Activated T-cell treated with anti-CD3 and anti-CD28 coated beads, Interleukin-2, amount 50 U/mL, for 48 hours (primary cell): ENCODE results near the gene FAM83E.
A peak's percentile ranks its signal among the peaks of the same experiment; 100 is the strongest.

ENCODE experiments used
- DNase-seq, 2 experiments: peaks; one replicate each; pipeline ENCODE4 v3.0.0-alpha.2; 2020

FAM83E gene

DNA sequence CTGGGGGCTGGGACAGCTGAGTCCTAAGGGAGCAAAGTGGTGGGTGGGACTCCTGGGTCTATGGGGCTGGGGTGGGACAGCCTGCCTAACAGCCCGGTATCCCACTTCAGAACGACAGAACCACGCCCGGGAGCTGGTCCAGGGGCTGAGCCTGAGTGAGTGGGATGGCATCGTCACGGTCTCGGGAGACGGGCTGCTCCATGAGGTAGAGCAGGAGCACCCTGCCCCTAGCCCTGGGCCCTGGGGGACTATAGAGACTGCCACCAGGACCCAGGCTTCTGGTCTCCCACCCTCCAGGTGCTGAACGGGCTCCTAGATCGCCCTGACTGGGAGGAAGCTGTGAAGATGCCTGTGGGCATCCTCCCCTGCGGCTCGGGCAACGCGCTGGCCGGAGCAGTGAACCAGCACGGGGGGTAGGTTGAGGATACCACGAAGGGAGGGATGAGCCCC is 13.0 kb upstream of the FAM83E start:
- DNase-seq, result no peak

DNA sequence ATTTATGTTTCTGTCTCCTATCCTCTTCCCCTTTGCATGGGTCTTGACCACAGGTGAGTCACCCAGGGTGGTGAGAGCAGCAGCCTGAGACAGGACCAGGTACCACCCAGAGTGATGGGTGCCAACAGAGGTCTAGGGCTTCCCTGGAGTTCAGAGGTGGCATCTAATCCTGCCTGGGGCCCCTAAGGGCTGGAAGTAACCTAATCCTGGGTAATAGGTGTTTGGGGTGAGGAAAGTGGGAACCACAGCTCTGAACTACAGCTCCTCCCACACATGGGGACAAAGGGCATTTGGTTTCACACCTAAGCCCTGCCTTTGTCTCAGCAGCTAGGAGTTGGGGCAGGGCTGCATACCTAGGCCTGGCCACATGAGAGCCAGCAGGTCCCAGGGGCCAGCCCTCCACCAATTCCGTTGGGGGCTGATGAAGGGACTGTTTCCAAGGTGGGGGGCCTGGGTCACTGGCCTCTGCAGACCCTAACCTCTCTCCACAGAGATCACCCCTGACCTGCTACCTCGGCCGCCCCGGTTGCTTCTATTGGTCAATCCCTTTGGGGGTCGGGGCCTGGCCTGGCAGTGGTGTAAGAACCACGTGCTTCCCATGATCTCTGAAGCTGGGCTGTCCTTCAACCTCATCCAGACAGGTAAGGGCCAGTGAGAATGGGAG is 12.5 kb upstream of the FAM83E start:
- peak in 1 of 2 experiments; percentile 65 for DNase-seq

DNA sequence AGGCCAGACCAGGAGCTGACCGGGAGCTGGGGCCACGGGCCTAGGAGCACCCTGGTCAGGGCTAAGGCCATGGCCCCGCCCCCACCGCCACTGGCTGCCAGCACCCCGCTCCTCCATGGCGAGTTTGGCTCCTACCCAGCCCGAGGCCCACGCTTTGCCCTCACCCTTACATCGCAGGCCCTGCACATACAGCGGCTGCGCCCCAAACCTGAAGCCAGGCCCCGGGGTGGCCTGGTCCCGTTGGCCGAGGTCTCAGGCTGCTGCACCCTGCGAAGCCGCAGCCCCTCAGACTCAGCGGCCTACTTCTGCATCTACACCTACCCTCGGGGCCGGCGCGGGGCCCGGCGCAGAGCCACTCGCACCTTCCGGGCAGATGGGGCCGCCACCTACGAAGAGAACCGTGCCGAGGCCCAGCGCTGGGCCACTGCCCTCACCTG is 11.0 kb upstream of the FAM83E start:
- no peak for DNase-seq

DNA sequence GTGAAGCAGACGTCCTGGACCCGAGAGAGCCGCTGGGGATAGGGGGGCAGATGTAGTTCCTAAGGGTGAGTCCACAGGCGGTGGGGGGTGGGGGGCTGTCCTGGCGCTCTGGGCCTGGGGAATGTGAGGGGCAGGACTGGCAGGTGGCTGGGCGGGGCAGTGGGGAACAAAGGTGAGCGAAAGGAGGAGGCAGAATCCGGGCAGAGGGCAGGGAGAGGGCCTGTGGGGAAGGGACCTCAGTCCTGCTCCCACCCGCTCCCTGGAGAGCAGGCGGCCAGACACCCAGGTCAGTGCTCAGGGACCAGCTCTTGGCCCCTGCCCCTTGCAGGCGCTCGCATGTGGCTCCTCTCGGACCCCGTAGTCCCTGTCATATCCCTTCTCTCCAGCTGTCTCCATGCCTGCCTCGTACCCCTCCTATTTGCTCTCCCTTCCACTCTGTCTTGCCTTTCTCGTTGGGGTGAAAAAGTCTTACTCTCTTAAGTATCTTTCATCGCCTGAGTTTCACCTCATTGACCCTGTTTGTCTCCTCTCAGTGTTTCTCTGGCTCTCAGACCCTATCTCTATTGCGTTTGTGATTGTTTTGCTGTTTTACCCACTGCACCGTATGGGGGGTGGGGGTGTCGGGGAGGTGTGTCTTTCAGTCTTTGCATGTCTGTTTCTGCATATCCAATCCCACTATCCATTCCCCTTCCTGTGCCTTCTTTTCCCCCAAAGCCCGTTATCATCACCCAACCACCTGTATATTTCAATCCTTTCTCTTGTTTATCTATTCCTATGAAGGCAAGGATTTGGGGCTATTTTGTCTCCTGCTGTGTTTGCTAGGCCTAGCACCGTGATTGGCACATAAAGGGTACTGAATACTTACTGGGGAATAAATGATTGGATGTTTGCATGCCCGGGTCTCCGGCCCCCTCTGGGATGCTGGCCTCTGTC is 10.2 kb upstream of the FAM83E start:
- DNase-seq, result no peak

DNA sequence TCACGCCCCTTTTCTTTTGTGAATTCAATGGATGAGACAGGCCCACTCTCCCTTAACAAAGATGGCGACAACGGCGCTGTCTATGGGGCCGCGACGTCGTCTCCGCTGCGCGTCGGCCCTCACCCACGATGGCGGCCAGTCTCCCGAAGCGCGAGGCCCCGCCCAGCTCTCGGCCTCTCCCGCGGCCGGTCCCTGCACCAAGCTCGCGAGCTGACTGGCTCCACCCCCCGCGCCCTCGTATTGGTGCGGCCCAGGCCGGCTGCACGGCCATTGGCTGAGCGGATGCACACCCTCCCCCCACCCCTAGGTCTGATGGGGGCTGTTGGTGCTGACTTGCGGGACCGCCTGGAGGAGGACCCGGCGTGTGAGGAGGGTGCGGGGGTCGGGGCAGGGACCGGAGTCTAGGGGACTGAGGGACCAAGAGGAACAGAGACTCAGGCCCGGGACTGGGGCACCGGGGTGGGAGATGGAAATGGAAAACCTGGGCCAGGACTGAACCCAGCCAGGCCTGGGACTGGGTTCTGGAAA is 9.3 kb upstream of the FAM83E start:
- DNase-seq, result peak; percentile 98 to 99

DNA sequence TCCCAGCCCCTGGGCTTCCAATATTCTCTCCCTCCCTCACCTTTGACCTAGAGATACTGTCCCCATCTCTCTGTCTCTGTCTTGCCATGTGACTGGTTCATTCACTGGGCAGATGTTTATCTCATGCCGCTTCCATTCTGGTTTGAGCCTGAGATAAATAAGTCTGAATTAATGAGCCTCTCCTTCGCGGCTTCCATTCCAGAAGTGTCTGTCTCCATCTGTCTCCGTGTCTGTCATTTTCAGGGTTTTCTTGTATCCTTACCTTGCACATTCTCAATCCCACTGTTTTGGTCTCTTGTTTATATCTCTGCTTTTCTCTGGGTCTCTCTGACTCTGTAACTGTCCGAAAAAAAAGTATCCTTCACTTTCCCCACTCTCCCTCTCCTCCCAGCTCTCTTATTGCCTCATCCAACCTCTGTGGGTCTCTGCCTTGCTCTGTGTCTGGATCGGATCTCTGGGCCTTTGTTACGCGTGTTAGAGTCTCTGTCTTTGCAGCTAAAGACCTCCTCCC is 8.7 kb upstream of the FAM83E start:
- DNase-seq, result no peak

DNA sequence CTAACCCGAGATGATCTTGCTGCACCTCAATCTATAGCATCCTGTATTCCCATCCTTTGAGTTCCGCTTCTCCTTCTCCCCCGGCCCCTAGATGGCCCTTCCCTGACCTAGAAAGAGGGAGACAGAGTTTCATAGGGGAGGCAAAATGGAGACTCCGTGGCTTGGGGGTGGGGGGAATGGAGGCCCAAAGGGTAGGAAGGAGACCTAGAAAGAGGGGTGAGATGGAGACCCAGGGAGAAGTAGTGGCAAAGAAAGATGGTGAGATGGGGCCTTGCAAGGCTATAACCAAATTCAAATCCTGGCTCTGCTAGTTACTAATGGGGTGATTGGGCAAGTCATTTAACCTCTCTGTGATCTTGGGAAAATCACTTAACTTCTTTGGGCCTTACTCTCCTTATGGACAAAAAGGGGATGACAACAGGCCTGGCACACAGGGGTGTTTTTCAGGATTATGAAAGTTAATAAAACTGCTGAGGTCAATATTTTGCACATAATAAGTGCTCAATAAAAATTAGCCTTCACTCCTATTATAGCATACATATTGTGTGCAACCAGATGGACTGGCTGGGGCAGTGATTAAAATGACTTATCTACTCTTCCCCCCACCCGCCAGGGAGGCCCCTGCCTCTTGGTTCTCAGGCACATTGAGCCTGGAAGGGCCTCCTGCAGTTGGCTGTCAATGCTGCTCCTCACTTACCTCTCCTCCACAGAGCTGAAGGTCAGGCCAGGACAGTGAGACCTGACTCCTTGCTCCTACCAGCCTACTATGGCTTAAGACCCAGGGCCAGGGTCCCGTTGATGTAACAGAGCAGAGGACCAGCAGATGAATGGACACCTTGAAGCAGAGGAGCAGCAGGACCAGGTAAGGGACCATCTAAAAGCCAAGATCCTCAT is 5.1 kb upstream of the FAM83E start:
- DNase-seq, result no peak

DNA sequence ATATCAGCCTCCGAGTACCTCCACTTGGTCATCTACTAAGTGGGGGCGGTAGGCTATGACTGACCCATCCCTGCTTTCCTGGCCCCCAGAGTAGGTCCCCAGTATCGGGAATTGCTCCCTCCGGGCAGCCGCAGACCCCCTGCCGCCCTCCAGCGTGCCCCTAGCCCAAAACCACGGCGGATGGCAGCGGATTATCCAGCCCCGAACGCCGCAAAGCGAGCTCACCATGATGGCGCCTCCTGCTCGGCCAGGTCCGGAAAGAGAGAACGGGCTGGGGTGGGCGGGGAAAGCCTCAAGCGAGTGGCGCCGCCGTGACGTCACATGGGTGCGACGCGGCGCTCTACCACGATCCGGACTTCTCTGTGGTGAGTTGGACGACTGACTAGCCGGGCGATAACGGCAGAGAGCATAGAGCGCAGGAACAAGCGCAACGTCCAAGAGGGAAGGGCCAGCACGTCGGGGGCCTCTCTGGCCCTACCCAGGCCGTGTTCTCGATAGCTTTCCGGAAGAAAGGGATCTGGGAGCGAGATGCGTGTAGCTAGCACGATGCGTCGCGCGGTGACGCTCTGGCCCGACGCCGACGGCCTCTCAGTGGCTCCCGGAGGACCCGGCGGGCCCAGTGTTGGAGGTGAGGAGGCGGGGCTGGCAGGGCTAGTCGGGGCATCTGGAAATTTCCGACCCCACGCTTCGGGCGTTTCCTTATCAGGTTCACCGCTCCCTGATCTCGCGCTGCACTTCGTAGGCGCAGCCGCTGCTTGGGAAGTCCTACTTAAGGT is 4.2 kb upstream of the FAM83E start, which contains the start of the genes RPL18 and SPHK2:
TSS of gene RPL18 (minus strand) at position 263 of the 776 bp plus-strand sequence. CDS start at position 228, 35 bp downstream.
TSS of gene SPHK2 (plus strand) at position 591 of the 776 bp plus-strand sequence. CDS start 1,009 bp downstream, outside the sequence.
- peak; percentile 96 to 97 for DNase-seq

DNA sequence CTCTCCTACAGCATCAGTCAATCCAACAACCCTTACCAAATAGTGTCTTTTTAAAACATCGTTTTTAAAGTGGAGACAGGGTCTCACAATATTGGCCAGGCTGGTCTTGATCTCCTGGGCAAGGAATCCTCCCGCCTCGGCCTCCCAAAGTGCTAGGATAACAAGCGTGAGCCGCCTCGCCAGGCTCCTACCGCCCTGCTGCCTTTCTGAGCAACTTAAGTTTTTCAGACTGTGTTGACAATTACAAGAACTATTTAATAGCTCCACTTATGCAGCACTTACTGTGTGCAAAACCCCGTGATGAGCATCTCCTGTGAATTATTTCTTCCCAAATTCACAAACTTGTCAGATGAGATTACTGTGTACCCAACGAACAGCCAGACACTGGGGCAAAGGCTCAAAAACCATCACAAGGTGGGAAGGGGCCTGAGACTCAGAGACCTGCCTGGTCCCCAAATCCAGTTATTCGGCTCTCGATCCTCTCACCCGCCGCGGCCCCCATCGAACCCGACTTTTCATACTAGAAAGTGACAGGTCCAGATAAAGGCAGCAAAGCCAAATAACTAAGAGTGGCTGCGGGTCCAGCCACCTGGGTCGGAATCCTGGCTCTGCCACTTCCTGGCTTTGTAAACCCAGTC is 3.5 kb upstream of the FAM83E start:
- DNase-seq, result no peak

DNA sequence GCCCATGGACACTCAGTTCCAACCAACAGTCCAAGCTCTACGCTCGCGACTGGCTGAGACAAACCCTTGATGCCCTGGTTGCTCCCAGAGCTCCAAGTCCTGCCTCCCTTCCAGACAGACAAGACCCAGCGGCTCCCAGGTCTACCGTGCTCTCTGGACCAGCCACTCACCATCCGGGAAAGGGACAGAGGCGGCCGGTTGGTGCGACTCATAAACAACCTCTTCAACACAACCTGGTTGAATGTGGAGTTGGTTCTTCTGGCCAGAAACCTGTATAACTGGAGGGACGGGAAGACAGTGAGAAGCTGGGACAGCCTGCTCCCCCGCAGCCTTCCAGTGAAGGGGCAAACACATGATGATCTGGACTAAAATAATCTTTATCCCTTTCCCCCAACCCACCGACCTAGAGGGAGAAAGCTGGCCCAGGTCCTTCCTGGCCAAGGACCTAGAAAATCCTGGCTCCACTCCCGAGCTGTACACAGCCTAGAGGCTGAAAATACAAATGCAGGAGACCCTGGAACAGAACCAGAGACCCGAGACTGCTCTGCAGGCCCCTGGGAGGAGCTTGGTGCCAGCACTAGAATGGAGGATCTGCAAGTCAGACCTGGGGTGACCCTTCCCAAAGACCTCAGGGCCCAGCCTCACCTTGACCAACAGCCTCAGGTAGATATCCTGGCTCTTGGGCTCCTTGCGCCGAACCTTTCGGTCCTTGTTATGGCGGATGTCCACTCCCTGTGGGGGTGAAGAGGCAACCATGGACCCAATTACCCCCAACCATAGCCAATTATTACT is 2.5 kb upstream of the FAM83E start:
- DNase-seq, result no peak

DNA sequence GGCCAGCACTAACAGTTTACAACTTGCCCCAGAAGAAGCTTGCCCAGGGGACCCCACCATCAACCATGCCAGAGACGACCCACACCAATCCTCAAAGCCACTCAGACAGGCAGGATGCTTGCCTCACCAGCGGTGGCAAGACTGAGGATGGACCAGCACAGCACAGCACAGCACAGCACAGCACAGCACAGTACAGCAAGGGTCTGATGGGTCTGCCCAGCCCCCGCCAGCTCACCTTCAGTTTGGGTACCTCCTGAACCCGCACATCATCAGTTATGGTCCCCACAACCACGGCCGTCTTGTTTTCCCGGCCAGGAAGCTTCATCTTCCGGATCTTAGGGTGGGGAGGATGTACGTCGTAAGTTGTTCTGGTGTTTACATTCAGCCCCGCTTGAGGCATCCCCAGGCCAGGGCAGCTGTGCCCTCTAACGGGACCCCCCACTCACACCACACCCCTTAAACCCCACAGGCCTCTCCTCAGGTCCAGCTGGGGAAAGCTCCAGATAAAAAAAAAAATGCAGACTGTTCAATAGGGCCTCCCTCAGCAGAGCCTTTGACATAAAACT is 1.7 kb upstream of the FAM83E start:
- no peak for DNase-seq

DNA sequence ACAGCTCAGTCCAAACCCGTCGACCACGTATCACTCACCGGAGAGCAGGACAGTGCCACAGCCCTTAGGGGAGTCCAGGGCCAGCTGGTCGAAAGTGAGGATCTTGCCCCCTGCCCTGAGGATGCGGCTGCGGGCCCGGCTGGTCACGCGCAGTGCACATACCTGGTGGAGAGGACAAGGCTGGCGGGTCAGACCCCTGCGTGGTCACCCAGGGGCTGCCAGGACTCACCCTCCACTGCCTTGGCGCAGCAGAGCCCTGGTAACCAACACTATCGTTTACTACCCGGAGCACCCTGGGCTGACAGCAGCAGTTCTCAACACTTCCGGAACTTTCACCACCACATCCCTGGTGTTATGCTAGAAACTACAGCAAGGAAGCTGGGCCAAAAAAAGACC is 1.2 kb upstream of the FAM83E start:
- no peak for DNase-seq

DNA sequence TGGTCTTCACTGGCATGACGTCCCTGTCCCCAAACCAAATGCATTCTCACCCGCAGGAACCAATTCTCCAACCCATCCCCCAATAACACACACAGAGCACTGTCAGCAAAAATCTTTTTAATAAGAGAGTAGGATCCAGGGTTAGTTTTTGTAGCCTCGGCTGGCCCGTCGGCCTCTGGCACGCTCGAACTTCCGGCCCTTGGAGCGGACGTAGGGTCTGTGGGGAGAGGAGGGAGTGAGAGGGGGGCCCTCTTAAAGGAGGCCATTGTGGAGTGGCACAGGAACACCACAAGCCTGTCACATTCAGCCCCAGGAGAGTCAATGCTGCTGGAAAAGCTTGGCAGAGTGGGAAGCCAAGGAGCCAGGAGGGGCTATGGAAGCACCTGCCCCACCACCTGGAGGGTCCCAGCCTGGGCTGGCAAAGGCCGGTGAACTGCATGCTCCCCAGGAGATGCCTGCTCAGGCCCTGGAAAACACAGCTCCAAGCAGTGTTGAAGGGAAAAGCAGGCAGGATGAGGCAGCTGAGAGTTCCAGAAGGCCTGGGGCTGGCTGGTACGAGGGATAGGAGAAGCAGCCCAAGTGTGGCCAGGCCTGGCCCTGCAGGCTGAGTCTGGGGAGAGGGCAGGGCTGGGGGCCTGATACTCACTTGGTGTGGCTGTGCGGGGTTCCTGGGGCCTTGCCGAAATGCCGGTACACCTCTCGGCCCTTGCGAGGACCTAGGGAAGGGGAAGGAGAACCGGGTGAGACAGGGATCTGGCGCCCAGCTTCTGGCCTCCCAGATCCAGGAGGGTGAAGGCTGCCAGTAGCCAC is 560 bp upstream of the FAM83E start:
- DNase-seq, result no peak

DNA sequence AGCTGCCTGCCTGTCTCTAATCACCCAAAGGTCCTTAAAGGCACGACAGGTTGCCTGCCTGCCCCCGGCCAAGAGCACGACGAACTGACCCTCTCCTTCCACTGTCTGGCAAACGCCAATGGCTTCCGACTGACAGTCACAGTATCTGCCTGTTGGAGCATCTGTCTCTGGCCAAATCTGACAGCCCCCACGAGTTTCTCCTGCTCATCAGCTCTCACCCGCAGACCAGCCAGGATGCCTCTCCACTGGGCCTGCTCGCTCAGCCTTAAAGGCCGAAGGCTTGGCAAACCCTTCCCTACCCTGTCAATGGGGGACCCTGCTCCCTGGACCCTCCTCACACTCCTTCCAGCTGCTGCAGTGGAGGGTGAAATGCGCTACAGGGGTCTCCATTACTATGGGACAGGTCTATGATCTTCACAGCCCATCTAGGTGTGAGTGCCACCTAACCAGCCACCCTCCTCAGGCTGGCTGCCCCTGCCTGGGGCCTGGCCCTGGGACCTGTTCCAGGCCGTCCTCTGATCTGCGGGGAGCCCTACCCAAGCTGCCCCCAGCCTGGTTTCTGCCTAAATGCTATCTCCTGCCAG is 932 bp downstream of the FAM83E start:
- peak; percentile 59 to 64 for DNase-seq

DNA sequence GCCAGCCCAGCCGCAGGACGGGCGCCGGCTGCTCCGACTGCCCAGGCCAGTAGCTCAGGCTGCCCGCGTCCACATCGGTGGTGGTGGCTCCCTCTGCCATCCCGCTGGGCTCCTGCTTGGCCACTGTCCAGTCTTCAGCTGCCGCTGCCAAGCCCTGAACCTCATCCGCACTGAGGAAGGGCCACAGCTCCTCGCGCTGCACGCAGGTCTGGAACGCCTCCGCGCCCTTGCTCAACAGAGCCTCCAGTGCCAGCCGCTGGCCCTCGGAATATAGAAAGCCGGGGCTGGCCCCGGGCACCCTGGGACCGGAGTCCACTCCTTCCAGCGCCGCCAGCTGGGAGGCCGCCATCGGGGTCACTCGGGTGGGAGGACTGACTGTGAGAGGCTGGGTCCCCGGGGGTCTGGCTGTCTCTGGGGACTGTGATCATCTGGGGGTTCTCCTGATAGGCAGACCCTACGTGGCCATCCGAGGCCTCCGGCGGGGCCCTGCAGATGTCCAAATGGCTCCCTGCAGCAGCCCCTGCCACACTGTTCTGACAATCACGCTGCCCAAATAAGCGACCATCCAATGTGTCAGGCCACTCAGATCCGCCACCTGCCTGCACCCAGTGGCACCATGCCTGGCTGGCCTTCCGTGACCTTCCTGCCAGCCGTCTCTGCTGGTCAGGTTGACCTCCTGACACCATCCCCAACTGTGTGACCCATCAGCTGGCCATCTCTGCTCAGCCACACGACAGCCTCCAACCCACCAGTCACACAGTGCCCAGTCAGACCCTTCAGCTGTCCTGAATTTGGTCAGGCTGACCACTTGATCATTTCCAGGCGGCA is 1.6 kb downstream of the FAM83E start:
- no peak for DNase-seq

DNA sequence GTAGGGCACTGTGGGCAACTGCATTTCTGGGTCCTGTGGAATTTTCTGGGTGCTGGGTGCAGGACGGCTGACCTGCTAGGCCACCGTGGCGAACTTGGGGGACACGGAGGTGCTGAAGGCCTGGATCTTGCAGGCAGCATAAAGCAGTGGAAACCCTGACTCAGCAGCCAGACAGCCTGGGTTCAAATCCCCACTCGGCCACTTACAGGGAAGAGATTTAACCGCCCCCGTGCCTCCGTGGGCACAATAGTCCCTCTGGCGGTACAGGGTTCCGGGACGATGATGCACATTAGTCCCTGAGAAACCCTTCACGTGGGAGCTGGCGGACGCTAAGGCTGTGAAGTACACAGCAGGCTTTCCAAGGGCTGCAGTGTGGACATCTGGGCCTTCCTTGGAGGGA is 3.0 kb downstream of the FAM83E start:
- DNase-seq, result no peak

DNA sequence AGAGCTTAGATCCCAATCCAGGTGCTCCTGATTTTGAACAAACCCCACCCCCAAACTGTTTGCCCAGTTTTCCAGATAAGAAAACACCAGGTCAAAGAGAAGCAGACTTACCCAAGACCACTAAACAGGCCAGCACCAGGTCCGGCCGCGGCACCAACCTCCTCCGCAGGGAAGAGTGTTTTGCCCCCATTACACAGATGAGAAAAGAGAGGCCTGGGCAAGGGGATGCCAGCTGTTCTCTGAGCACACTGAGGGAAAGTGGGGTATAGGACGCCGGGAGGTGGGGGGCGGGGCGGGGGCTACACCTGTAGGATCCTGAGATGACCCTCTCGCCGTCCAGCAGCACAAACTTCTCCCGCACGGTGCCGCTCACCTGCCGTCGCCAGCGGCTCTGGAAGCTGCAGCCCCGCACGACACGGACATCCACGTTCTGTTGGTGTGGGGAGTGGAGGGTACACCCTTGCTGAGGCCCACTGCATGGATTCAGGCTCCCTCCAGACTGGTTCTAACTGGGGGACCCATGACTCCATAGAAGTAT is 5.2 kb downstream of the FAM83E start:
- no peak for DNase-seq
